Peyer's patch (tissue), 4 donors: ENCODE results near the gene SMYD3.

Experiments used
- POLR2A ChIP-seq, 2 donors: fragments of 450-650 bp; IDR thresholded peaks; one replicate each; pipeline ENCODE4 v1.5.1; 2017; ENCODE audit warnings: antibody characterized with exemption in 2 of 2, mild to moderate bottlenecking in 2 of 2, moderate library complexity in 2 of 2
- TF ChIP-seq, protein P1 (sequence below), 6 experiments: fragments of 450-650 bp in 4 of 6; fragments of 200-600 bp in 2 of 6; sonication (generic) in 1 of 6; IDR thresholded peaks; one replicate each; pipeline ENCODE4 v1.5.1; 2017 to 2019; ENCODE audit warnings: antibody characterized with exemption in 6 of 6, mild to moderate bottlenecking in 3 of 6, moderate library complexity in 1 of 6

DNA sequence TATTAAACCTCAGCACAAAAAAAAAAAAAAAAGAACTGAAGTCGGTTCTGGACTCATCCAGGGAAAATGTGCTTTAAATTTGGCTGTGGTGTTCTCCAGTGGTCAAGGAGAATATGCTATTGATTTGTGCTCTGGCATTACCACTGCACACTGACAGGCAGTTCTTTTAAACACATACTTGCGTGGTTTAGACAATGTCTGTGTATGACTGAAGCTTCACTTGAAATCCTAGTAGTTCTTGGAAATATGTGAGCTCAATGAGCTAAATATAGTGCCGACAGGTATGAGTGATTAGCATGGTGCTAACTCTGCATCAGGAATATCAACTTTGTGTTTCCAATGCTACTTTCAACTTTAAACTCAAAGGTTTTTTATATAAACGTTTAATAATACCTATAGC, 415.6 kb downstream of the SMYD3 start:
- TF ChIP-seq, protein P1, sequence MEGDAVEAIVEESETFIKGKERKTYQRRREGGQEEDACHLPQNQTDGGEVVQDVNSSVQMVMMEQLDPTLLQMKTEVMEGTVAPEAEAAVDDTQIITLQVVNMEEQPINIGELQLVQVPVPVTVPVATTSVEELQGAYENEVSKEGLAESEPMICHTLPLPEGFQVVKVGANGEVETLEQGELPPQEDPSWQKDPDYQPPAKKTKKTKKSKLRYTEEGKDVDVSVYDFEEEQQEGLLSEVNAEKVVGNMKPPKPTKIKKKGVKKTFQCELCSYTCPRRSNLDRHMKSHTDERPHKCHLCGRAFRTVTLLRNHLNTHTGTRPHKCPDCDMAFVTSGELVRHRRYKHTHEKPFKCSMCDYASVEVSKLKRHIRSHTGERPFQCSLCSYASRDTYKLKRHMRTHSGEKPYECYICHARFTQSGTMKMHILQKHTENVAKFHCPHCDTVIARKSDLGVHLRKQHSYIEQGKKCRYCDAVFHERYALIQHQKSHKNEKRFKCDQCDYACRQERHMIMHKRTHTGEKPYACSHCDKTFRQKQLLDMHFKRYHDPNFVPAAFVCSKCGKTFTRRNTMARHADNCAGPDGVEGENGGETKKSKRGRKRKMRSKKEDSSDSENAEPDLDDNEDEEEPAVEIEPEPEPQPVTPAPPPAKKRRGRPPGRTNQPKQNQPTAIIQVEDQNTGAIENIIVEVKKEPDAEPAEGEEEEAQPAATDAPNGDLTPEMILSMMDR (IDR thresholded peaks at IDR 0.05): no peak
- TF ChIP-seq POLR2A (IDR thresholded peaks at IDR 0.05): no peak
